ENCODE measurements around the gene LGALS3.

LGALS3 gene

DNA sequence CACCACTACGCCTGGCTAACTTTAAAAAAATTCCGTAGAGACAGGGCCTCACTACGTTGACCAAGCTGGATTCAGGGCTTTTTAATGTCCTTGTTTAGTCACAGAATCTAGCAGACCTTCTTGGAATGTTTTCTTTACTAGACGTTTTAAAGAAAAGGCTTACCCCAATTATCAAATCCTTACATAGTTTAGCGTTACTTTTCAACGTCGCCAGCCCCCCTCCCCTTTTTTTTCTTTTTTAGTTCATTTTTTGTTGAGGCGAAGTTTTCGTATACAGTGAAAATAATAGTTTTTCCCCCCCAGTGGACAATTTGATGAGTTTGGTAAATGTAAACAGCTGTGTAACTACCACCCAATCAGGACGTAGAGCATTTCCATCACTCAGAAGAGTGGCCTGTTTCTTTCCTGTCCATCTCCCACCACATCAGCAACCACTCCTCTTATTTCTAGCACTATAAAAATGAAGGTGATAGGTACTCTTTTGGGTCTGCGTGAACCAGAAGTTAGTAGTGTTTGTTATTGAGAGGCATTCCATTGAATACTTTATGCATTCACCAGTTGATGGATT is 63.1 kb downstream of the LGALS3 start:
- DNase-seq, result no peak

DNA sequence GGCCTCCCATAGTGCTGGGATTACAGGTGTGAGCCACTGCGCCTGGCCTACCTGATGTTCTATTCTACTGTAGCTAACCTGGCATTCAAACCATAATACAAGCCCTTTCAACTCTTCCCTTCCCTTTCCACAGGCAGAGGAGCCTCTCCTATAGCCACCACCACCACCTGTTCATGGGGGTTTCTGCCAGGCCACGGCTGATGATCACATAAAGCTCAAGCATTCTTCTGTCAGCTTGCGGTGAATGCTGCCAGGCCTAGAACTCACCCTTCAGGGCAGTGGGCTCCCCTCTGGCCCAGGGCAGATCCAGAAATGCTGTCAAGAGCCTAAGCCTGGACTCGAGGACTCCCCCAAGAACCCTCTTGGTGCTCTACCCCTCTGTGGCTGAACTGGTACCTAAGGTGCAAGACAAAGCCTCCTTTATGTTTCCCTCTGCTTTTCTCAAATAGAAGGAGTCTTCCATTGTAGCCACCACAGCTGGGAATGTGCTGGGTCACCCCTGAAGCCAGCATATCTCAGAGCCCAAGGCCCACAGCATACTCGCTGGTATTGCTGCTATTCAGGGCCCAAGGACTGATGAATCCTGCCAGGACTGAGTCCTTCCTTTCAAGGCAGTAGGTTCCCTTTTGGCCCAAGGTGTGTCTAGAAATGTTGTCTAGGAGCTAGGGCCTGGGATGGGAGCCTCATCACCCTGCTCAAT is 65.8 kb downstream of the LGALS3 start:
- no peak for DNase-seq
